Transverse colon (tissue), 4 donors: ENCODE results near the gene LIPT1. TPM values are rescaled to one million over a fixed set of nuclear protein-coding genes. Genes with fewer than 3 reads are reported as not detected.
"Not testable (repeated sequence)": the region's sequence is repeated elsewhere in the genome, so short reads cannot be mapped to it uniquely, and the experiment has no call there.

Source experiments
- DNase-seq: peaks from one replicate; pipeline ENCODE4 v3.0.0-alpha.2; 2019
- H3K27ac ChIP-seq, 4 donors: fragments of 200-600 bp; sonication (generic); 2 replicates each; pipeline ENCODE4 v1.5.1; 2016 to 2018; ENCODE audit warnings: inconsistent platforms in 4 of 4
- H3K27me3 ChIP-seq: fragments of 200-600 bp; sonication (generic); 2 replicates; pipeline ENCODE4 v1.5.1; 2017; ENCODE audit warnings: inconsistent platforms
- H3K36me3 ChIP-seq, 4 donors: fragments of 200-600 bp; sonication (generic); 2 replicates each; pipeline ENCODE4 v1.5.1; 2017 to 2019; ENCODE audit warnings: inconsistent platforms in 4 of 4
- H3K4me1 ChIP-seq, 4 donors: fragments of 200-600 bp; sonication (generic); 2 replicates each; pipeline ENCODE4 v1.5.1; 2017 to 2020; ENCODE audit warnings: inconsistent platforms in 4 of 4
- H3K4me3 ChIP-seq, 4 donors: fragments of 200-600 bp; sonication (generic); 1 replicate in 1 of 4; 2 replicates in 3 of 4; pipeline versions ENCODE4 v1.5.1 to v1.6.1; 2017 to 2019; ENCODE audit warnings: inconsistent platforms in 4 of 4
- H3K9me3 ChIP-seq, 2 donors: fragments of 200-600 bp; sonication (generic); 2 replicates each; pipeline ENCODE4 v1.5.1; 2017 to 2019; ENCODE audit warnings: inconsistent platforms in 2 of 2
- CTCF ChIP-seq, 5 experiments: fragments of 200-600 bp in 3 of 5; fragments of 450-650 bp in 2 of 5; sonication (generic) in 3 of 5; IDR thresholded peaks; 1 replicate in 2 of 5; 2 replicates in 3 of 5; pipeline ENCODE4 v1.5.1; 2016 to 2017; ENCODE audit warnings: antibody characterized with exemption in 5 of 5, inconsistent platforms in 3 of 5, mild to moderate bottlenecking in 2 of 5, moderate library complexity in 1 of 5
- EP300 ChIP-seq: sonication (generic); formaldehyde crosslinking; IDR thresholded peaks from one replicate; pipeline ENCODE4 v1.6.1; 2017; ENCODE audit warnings: antibody characterized with exemption, low read depth
- POLR2A ChIP-seq: fragments of 450-650 bp; IDR thresholded peaks from one replicate; pipeline ENCODE4 v1.6.1; 2016; ENCODE audit warnings: antibody characterized with exemption, mild to moderate bottlenecking, moderate library complexity
- POLR2AphosphoS5 ChIP-seq, 3 donors: sonication (generic); formaldehyde crosslinking; IDR thresholded peaks; one replicate each; pipeline ENCODE4 v1.6.1; 2016; ENCODE audit warnings: antibody characterized with exemption in 3 of 3
- WGBS, 2 donors: methylation state at CpG; one replicate each; pipeline ENCODE4 v1.1.5; 2018; ENCODE audit warnings: low coverage in 1 of 2; 5-methylcytosine and 5-hydroxymethylcytosine counted together
- in situ Hi-C, 4 donors: fragments of 200-750 bp; cut with MboI; loops; one replicate each; pipeline versions ENCODE4 v1.15.0 to v1.15.1; 2017; ENCODE audit warnings: low sequenced_read_pairs in 3 of 4, low pct_ligation_motif_present in 1 of 4, low pct_unique_long_range_greater_than_20kb in 1 of 4
- intact Hi-C: fragments of 100-400 bp; cut with DNase I; formaldehyde crosslinking; loops from one replicate; pipeline ENCODE4 v1.15.1; 2023; ENCODE audit warnings: low total_unique reads
- total RNA-seq, 4 donors: library from RNA; depleted of rRNA; stranded (reverse); fragments of >200 nt; gene quantifications; one replicate each; pipeline ENCODE4 v1.1.0, GENCODE V29; 2016

LIPT1 gene
- total RNA-seq, 4 donors from 2014 or later, result 6.0 to 19.9 (median 7.8) TPM; not detected in 1

- 79 to 88% methylated on average over 4 of the region's 4 CpGs for WGBS, 2 donors
- intact Hi-C loops (no loop called here), in situ Hi-C loops (no loop called here)
- no peak overlapping the region for H3K27ac ChIP-seq
- TF ChIP-seq POLR2AphosphoS5 (IDR thresholded peaks at IDR 0.05) (no peak), EP300 (no peak)
- H3K4me1 ChIP-seq, result no peaks in the 10 kb centered on the region
- H3K4me3 ChIP-seq, result no peak overlapping the region
- DNase-seq, result no peak
- H3K36me3 ChIP-seq, result no peaks in the 10 kb centered on the region
- no peaks in the 10 kb centered on the region for H3K9me3 ChIP-seq
- no peaks in the 10 kb centered on the region for H3K27me3 ChIP-seq
These were observed 42.1 kb upstream of the LIPT1 start for GRCh38 chr2:99112617-99113016.

GRCh38 chr2:99127981-99128380 lies 26.8 kb upstream of the LIPT1 start:
- Histone ChIP-seq H3K36me3 (peaks cover 0 to 19% (median 0%) of the 10 kb centered on the region in 4 donors), H3K9me3 (peaks cover 35 to 37% of the 10 kb centered on the region in 2 donors), H3K27me3 (no peaks in the 10 kb centered on the region), H3K27ac (no peak overlapping the region), H3K4me3 (no peak overlapping the region), H3K4me1 (no peaks in the 10 kb centered on the region)
- no peak for DNase-seq
- in situ Hi-C loops, result no loop called here
- TF ChIP-seq POLR2A (no peak), CTCF (IDR thresholded peaks at IDR 0.05) (no peak), EP300 (no peak), POLR2AphosphoS5 (IDR thresholded peaks at IDR 0.05) (no peak)
- 71 to 80% methylated on average over 2 of the region's 2 CpGs for WGBS, 2 donors
- intact Hi-C loops, result no loop called here

- H3K27ac ChIP-seq, H3K27me3 ChIP-seq, DNase-seq, H3K36me3 ChIP-seq, in situ Hi-C loops, H3K4me3 ChIP-seq, H3K4me1 ChIP-seq, intact Hi-C loops: not testable (repeated sequence)
- 89% methylated on average over 2 of the region's 2 CpGs; no CpG with 5 or more reads in 1 of the 2 donors for WGBS, 2 donors
- H3K9me3 ChIP-seq, result peaks cover 32 to 34% of the 10 kb centered on the region in 2 donors
These were observed 19.7 kb upstream of the LIPT1 start for GRCh38 chr2:99135044-99135556.

- Histone ChIP-seq H3K9me3 (no peaks in the 10 kb centered on the region), H3K27me3 (no peaks in the 10 kb centered on the region), H3K36me3 (peaks cover 0 to 5% (median 0%) of the 10 kb centered on the region in 4 donors), H3K4me3 (no peak overlapping the region), H3K4me1 (peaks cover 6 to 19% (median 12%) of the 10 kb centered on the region in 4 donors), H3K27ac (no peak overlapping the region)
- in situ Hi-C loops, result no loop called here
- 97 to 100% methylated on average over 3 to 4 of the region's 4 CpGs for WGBS, 2 donors
- intact Hi-C loops, result no loop called here
- DNase-seq, result no peak
- TF ChIP-seq POLR2A, result no peak
- TF ChIP-seq POLR2AphosphoS5 (IDR thresholded peaks at IDR 0.05), result no peak
- no peak for TF ChIP-seq EP300
- no peak for TF ChIP-seq CTCF (IDR thresholded peaks at IDR 0.05)
These were observed 15.8 kb upstream of the LIPT1 start for GRCh38 chr2:99139003-99139402.

- Histone ChIP-seq H3K9me3 (no peaks in the 10 kb centered on the region), H3K27me3 (no peaks in the 10 kb centered on the region), H3K36me3 (no peaks in the 10 kb centered on the region), H3K4me1 (peaks cover 6 to 19% (median 12%) of the 10 kb centered on the region in 4 donors), H3K27ac (peak overlapping the region; percentile 90 to 97 (median 96)), H3K4me3 (peak overlapping the region; percentile 60 to 96 (median 82))
- TF ChIP-seq POLR2AphosphoS5 (IDR thresholded peaks at IDR 0.05), result no peak
- in situ Hi-C loops (no loop called here), intact Hi-C loops (no loop called here)
- 23 to 35% methylated on average over 9 to 17 of the region's 17 CpGs for WGBS, 2 donors
- no peak for DNase-seq
These were observed 14.5 kb upstream of the LIPT1 start for GRCh38 chr2:99140056-99140859.
